Glutamatergic neuron (in vitro differentiated cells): ENCODE data around the gene USP35. TPM values are rescaled to one million over a fixed set of nuclear protein-coding genes. Genes with fewer than 3 reads are reported as not detected.

Experiments used
- DNase-seq: peaks from one replicate; pipeline ENCODE4 v3.0.0; 2022
- H3K27ac Mint-ChIP-seq: one replicate; pipeline ENCODE4 v1.8.0; 2020; ENCODE audit warnings: mild to moderate bottlenecking, mixed read lengths, inconsistent platforms; ENCODE audit not compliant: unreplicated experiment
- H3K27me3 Mint-ChIP-seq: one replicate; pipeline ENCODE4 v1.8.0; 2020; ENCODE audit warnings: mild to moderate bottlenecking, moderate library complexity, mixed read lengths, inconsistent platforms; ENCODE audit not compliant: unreplicated experiment
- H3K36me3 Mint-ChIP-seq: one replicate; pipeline ENCODE4 v1.8.0; 2020; ENCODE audit warnings: mild to moderate bottlenecking, mixed read lengths, inconsistent platforms; ENCODE audit not compliant: unreplicated experiment
- H3K4me1 Mint-ChIP-seq: one replicate; pipeline ENCODE4 v1.8.0; 2020; ENCODE audit warnings: mild to moderate bottlenecking, low read depth, mixed read lengths, inconsistent platforms; ENCODE audit not compliant: unreplicated experiment
- H3K4me3 Mint-ChIP-seq: one replicate; pipeline ENCODE4 v1.8.0; 2020; ENCODE audit warnings: mild to moderate bottlenecking, mixed read lengths, inconsistent platforms; ENCODE audit not compliant: unreplicated experiment
- H3K9me3 Mint-ChIP-seq: one replicate; pipeline ENCODE4 v1.8.0; 2020; ENCODE audit warnings: mild to moderate bottlenecking, moderate library complexity, mixed read lengths, inconsistent platforms; ENCODE audit not compliant: unreplicated experiment
- CTCF ChIP-seq: fragments of 200-600 bp; sonication (generic); IDR thresholded peaks from one replicate; pipeline ENCODE4 v1.5.0; 2021; ENCODE audit not compliant: partially characterized antibody, unreplicated experiment
- total RNA-seq: library from RNA; stranded (reverse); fragmentation: NEBNext Ultra II Directional; extraction: Animal tissue kit (Norgen Biotek cat#: 25700); gene quantifications from one replicate; pipeline ENCODE4 v1.2.1, GENCODE V29; 2021; ENCODE audit not compliant: unreplicated experiment

The USP35 gene
- total RNA-seq, 1 donor from 2014 or later, result 34.2 TPM

GRCh38 chr11:78224506-78224905 is 35.8 kb downstream of the USP35 start:
- no peak for TF ChIP-seq CTCF
- no peak overlapping the region for H3K4me3 Mint-ChIP-seq
- H3K27me3 Mint-ChIP-seq, result peaks cover 13% of the 10 kb centered on the region
- H3K4me1 Mint-ChIP-seq, result peaks cover 4% of the 10 kb centered on the region
- peaks cover 14% of the 10 kb centered on the region for H3K9me3 Mint-ChIP-seq
- H3K27ac Mint-ChIP-seq, result no peak overlapping the region
- no peak for DNase-seq
- peaks cover 29% of the 10 kb centered on the region for H3K36me3 Mint-ChIP-seq

- Mint-ChIP-seq H3K4me3 (no peak overlapping the region), H3K4me1 (peaks cover 4% of the 10 kb centered on the region), H3K27me3 (peaks cover 15% of the 10 kb centered on the region), H3K27ac (no peak overlapping the region), H3K9me3 (peaks cover 17% of the 10 kb centered on the region), H3K36me3 (peaks cover 29% of the 10 kb centered on the region)
- no peak for DNase-seq
- TF ChIP-seq CTCF, result no peak
These were observed 36.2 kb downstream of the USP35 start for GRCh38 chr11:78224906-78225420.

GRCh38 chr11:78226684-78227680 is 38.3 kb downstream of the USP35 start:
- no peak for TF ChIP-seq CTCF
- Mint-ChIP-seq H3K9me3 (peaks cover 11% of the 10 kb centered on the region), H3K36me3 (peaks cover 19% of the 10 kb centered on the region), H3K27ac (no peak overlapping the region), H3K27me3 (peaks cover 12% of the 10 kb centered on the region), H3K4me1 (peaks cover 4% of the 10 kb centered on the region), H3K4me3 (no peak overlapping the region)
- no peak for DNase-seq

GRCh38 chr11:78227921-78228320 is 39.2 kb downstream of the USP35 start:
- peaks cover 11% of the 10 kb centered on the region for H3K9me3 Mint-ChIP-seq
- no peak for TF ChIP-seq CTCF
- H3K36me3 Mint-ChIP-seq, result peaks cover 19% of the 10 kb centered on the region
- H3K27ac Mint-ChIP-seq, result no peak overlapping the region
- H3K4me3 Mint-ChIP-seq, result no peak overlapping the region
- H3K27me3 Mint-ChIP-seq, result peaks cover 12% of the 10 kb centered on the region
- H3K4me1 Mint-ChIP-seq, result peaks cover 4% of the 10 kb centered on the region
- no peak for DNase-seq

GRCh38 chr11:78228467-78228866 is 39.7 kb downstream of the USP35 start:
- H3K36me3 Mint-ChIP-seq, result peaks cover 16% of the 10 kb centered on the region
- DNase-seq, result no peak
- no peak for TF ChIP-seq CTCF

More at GRCh38 chr11:78228467-78228866, 39.7 kb downstream of the USP35 start:
- Mint-ChIP-seq H3K27me3 (peaks cover 11% of the 10 kb centered on the region), H3K27ac (no peak overlapping the region), H3K4me1 (peaks cover 4% of the 10 kb centered on the region), H3K4me3 (no peak overlapping the region), H3K9me3 (peaks cover 9% of the 10 kb centered on the region)
